ENCODE data around the gene IRS1.

The IRS1 gene, protein sequence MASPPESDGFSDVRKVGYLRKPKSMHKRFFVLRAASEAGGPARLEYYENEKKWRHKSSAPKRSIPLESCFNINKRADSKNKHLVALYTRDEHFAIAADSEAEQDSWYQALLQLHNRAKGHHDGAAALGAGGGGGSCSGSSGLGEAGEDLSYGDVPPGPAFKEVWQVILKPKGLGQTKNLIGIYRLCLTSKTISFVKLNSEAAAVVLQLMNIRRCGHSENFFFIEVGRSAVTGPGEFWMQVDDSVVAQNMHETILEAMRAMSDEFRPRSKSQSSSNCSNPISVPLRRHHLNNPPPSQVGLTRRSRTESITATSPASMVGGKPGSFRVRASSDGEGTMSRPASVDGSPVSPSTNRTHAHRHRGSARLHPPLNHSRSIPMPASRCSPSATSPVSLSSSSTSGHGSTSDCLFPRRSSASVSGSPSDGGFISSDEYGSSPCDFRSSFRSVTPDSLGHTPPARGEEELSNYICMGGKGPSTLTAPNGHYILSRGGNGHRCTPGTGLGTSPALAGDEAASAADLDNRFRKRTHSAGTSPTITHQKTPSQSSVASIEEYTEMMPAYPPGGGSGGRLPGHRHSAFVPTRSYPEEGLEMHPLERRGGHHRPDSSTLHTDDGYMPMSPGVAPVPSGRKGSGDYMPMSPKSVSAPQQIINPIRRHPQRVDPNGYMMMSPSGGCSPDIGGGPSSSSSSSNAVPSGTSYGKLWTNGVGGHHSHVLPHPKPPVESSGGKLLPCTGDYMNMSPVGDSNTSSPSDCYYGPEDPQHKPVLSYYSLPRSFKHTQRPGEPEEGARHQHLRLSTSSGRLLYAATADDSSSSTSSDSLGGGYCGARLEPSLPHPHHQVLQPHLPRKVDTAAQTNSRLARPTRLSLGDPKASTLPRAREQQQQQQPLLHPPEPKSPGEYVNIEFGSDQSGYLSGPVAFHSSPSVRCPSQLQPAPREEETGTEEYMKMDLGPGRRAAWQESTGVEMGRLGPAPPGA (N-terminal part only)

DNA sequence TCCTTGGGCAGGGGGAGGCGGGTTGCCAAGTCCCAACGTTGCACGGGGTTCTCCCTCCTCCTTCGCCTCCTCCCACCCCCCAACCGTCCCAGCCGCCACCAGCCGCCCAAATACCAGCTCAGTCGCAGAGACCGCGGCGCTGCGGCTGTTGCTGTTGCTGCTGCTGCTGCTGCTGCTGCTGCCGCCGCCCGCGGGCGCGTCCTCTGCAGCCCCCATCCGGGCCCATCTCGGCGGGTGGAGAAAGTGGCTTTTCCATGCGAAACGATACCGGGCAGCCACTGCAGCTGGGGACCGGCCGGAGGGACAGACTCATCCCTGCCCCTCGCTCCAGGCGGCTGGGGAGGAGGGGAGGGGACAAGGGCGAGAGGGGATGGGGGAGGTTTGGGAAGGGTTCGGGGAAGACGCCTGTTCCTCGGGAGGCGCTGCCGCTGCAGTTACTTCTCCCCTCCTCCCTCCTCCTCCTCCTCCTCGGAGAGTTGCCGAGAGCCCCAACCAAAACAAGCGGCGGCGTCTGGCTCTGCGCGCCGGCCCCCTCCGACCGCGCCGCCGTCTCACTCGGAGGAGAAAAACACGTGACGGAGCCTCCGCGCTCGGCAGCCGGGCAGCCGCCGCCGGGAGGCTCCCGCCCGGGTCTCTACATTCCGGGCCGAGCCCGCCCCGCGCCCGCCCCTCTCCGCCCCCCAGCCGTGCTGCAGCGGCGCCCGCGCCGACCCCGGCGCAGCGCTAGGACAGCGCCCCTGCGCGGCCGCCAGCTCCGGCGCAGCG lies at the start of gene IRS1:
IRS1 (minus strand) TSS at position 610 of the 765 bp plus-strand sequence. CDS start 1,082 bp downstream, outside the sequence.
- Histone ChIP-seq H3K27ac (peak within 1 kb of the TSS; percentile 82), H2AFZ (peak within 1 kb of the TSS; percentile 89), H3K9ac (peak within 1 kb of the TSS; percentile 39), H3K36me3 (ENCODE audit: control insufficient read depth, insufficient read depth, low read length) (no peaks in the 10 kb centered on the region), H3K27me3 (ENCODE audit: control insufficient read depth, insufficient read depth, low read length) (no peaks in the 10 kb centered on the region), H3K4me2 (ENCODE audit: low read length) (peak within 1 kb of the TSS; percentile 96), H3K79me2 (no peaks in the 10 kb centered on the region), H3K4me1 (peaks cover 4% of the 10 kb centered on the region), H3K9me3 (ENCODE audit: control insufficient read depth, low read length) (no peaks in the 10 kb centered on the region), H3K4me3 (ENCODE audit: low read depth, low read length) (peak within 1 kb of the TSS; percentile 67)
- no peak for TF ChIP-seq CTCF (IDR thresholded peaks at IDR 0.05)

DNA sequence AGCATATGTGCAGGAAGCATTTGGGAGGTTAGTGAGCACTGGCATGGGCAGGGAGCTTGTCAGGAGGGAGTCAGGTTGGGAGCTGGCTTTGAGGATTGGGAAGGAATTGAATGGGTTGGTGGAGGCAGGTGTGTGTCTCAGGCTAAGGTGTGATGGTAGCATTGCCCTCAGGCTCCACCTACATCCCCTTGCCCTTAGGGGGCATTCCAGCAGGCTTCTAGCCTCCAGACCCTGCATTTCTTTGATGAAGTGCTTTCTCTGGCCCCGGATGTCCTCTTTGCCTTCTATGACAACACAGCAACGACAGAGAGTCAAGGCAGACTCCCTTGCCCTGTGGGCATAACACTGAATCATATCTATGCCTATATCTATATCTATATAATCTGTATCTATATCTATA lies 49.7 kb upstream of the IRS1 start:
- Histone ChIP-seq H3K27me3 (ENCODE audit: control insufficient read depth, insufficient read depth, low read length) (no peaks in the 10 kb centered on the region), H3K36me3 (ENCODE audit: control insufficient read depth, insufficient read depth, low read length) (no peaks in the 10 kb centered on the region), H3K9ac (no peak overlapping the region), H3K4me1 (no peaks in the 10 kb centered on the region), H3K79me2 (peaks cover 7% of the 10 kb centered on the region), H3K4me2 (ENCODE audit: low read length) (no peak overlapping the region), H3K27ac (no peak overlapping the region), H2AFZ (no peak overlapping the region), H3K4me3 (ENCODE audit: low read depth, low read length) (no peak overlapping the region), H3K9me3 (ENCODE audit: control insufficient read depth, low read length) (no peaks in the 10 kb centered on the region)
- no peak for TF ChIP-seq CTCF (IDR thresholded peaks at IDR 0.05)

DNA sequence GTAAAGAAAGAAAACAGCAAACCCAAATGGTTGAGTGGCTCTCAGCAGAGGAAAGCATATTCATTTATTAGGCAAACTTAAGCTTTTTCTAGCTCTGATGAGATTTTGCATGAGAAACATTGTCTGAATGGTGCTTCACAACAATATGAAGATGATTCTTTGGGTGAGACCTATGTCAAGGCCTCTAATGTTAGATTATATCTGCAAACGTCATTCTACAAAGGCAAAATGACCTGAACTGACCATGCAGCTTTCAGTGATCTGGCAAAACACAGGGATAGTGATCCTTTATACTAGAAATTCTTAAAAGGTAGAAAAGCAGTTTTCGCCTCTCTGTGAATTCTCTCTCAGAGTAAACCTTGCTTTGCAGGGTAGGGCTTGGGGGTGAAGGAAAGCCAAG lies 47.9 kb upstream of the IRS1 start:
- Histone ChIP-seq H2AFZ (no peak overlapping the region), H3K79me2 (peaks cover 15% of the 10 kb centered on the region), H3K27me3 (ENCODE audit: control insufficient read depth, insufficient read depth, low read length) (no peaks in the 10 kb centered on the region), H3K27ac (no peak overlapping the region), H3K9me3 (ENCODE audit: control insufficient read depth, low read length) (no peaks in the 10 kb centered on the region), H3K4me1 (no peaks in the 10 kb centered on the region), H3K36me3 (ENCODE audit: control insufficient read depth, insufficient read depth, low read length) (no peaks in the 10 kb centered on the region), H3K4me3 (ENCODE audit: low read depth, low read length) (no peak overlapping the region), H3K4me2 (ENCODE audit: low read length) (no peak overlapping the region), H3K9ac (no peak overlapping the region)
- TF ChIP-seq CTCF (IDR thresholded peaks at IDR 0.05), result no peak

- Histone ChIP-seq H3K36me3 (ENCODE audit: control insufficient read depth, insufficient read depth, low read length) (no peaks in the 10 kb centered on the region), H3K4me3 (ENCODE audit: low read depth, low read length) (no peak overlapping the region), H3K79me2 (peaks cover 16% of the 10 kb centered on the region), H3K9ac (no peak overlapping the region), H3K9me3 (ENCODE audit: control insufficient read depth, low read length) (no peaks in the 10 kb centered on the region), H2AFZ (no peak overlapping the region), H3K27ac (no peak overlapping the region), H3K4me1 (no peaks in the 10 kb centered on the region), H3K4me2 (ENCODE audit: low read length) (no peak overlapping the region), H3K27me3 (ENCODE audit: control insufficient read depth, insufficient read depth, low read length) (no peaks in the 10 kb centered on the region)
- no peak for TF ChIP-seq CTCF (IDR thresholded peaks at IDR 0.05)
These were observed 47.5 kb upstream of the IRS1 start for GRCh38 chr2:226847090-226847489.

All from parathyroid adenoma (tissue), 2 donors.